NCI-H2029 treated with DMSO at 0.1 percent for 48 hours (cell line): ENCODE measurements around the gene ERICH4.
"Not testable (repeated sequence)": the region's sequence is repeated elsewhere in the genome, so short reads cannot be mapped to it uniquely, and the experiment has no call there.

Source experiments
- DNase-seq: peaks from one replicate; lab custom pipeline; 2025; lab: John Stamatoyannopoulos, UW

ERICH4 gene

DNA sequence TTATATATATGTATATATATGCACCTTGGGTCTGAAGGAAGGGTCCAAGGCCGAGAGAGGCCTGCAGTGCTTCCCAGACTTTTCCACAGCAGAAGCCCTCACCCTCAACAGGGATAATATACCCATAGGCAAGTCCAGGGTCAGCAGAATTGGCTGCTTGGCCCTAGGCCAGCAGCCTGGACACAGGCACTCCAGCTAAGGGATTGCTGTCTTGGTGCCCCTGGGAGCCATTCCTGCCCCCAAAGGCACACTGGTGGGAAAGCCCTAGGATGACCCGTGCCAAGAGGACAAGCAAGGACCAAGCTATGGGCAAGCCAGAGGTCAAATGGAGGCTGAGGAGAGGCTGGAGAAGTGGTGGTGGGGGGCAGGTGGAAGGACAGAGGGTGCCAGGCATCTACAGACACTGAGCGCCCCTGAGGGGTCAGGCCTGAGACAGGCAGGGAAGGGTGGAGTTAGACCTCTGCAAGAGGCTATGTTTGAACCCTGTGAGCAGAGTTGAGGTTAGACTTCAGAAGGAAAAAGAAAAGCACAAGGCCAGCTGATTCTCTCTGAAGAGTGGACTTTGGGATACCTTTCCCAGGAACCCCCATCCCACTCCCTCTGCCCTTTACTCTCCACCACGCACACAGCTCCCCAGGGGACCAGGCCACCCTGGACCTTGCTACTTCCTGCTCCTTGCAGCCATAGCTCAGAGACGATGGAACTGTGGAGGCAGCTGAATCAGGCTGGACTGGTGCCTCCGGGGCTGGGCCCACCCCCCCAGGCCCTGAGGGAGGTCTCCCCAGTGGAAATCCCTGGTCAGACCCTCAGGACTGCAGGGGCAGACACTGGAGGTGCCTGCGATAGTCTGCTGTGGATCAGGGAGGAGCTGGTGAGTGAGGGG lies at the start of gene ERICH4:
TSS of gene ERICH4 (plus strand) at position 684 of the 883 bp plus-strand sequence. CDS start at position 698, 14 bp downstream.
- no peak for DNase-seq

DNA sequence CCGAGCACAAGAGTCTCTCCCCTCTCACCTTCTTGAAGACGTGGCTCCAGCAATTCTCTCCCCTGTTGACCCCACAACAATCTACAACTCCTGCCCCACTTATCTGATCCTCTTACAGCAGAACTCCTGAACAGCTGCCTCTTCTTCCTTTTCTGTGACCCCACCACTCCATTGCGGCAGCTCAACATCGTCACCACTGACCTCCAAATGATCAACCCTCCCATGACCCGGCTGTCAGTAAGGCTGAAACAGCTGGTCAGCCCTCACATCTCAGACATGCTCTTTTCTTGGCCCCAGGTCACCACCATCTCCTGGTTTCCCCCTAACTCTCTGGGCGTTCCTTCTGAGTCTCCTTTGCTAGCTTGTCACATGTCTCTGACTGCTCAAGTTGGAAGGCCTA lies 47.6 kb upstream of the ERICH4 start:
- DNase-seq: no peak

GRCh38 chr19:41397086-41398049 lies 45.6 kb upstream of the ERICH4 start, which contains the start of the genes BCKDHA and EXOSC5:
Gene BCKDHA, plus strand, starts transcription at chr19:41397818. Its CDS starts 10 bp downstream, at chr19:41397828.
Gene EXOSC5, minus strand, starts transcription at chr19:41397359. Its CDS starts 31 bp downstream, at chr19:41397328.
- DNase-seq: peak; percentile 99

- DNase-seq: no peak
Observed at GRCh38 chr19:41398050-41398418, 44.9 kb upstream of the ERICH4 start.

DNA sequence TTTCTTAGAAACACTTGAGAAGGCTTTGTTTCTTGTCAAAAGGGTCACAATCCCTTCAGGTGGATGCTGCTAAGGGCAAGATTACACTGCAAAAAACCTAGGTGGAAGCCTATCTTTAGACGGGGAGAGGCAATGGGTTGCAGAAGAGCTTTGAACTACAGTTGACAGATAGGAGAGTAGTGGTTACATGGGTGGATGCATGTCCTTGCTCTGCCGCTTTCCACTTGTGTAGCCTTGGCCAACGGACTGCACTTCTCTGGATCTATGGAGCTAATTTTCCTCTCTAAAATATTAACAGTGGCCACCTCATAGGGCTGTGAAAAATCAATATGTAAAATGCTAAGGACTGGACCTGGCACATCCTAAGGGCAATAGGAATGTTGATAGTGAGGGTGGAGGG lies 44.4 kb upstream of the ERICH4 start:
- DNase-seq: no peak

DNA sequence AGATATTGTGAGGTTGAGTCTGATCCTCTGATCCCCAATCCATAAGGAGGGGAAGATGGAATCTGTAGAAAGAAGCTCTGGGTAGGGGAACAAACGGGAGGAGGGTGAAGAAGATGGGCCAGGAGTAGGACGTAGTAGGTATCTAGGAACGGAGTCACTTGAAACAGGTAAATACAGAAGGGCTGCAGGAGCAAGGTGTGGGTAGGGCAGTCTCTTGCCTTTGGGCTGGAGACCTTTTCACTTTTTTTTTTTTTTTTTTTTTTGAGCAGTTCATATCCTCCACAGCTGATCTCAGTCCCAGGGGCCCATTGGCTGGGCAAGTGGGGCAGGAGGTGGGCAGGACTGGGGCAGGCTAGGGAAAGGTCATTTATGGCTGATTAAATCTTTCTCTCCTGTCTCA lies 43.9 kb upstream of the ERICH4 start:
- DNase-seq: no peak

DNA sequence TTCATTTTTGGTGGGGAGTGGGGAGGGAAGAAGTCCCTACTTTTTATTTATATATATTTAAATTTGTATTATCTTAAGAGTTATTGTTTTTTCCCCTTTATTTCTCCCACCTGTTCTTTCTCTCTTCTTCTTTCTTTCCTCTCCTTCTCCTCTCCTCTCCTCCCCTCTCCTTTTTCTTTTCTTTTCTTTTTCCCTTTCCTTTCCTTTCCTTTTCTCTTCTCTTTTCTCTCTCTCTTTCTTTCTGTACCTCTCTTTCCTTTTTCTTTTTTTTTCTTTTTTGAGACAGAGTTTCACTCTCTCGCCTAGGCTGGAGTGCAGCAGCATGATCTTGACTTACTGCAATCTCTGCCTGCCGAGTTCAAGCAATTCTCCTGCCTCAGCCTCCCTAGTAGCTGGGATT lies 43.4 kb upstream of the ERICH4 start:
- no peak for DNase-seq

DNA sequence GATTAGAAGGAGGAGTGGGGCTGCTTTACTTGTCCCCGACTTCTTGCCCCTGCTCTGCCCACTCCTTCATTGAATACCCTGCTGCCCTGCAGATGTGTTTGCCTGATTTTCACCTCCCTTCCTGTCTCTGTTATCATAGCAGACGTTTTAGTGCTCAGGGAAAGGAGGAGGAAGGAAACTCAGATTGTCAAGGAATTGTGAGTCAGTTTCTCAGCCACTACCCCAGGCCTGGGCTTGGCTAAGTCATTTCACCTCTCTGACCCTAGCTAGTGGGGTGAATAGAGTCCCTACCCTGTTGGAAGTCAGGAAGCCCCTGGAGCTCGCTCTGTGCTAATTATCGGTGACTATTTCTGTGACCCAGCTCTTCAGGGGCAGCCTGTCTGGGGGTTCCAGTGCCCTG lies 41.5 kb upstream of the ERICH4 start:
- no peak for DNase-seq

GRCh38 chr19:41402010-41402409 lies 40.9 kb upstream of the ERICH4 start:
- DNase-seq: no peak

- peak; percentile 25 for DNase-seq
Observed at GRCh38 chr19:41403181-41403970, 39.6 kb upstream of the ERICH4 start.

DNA sequence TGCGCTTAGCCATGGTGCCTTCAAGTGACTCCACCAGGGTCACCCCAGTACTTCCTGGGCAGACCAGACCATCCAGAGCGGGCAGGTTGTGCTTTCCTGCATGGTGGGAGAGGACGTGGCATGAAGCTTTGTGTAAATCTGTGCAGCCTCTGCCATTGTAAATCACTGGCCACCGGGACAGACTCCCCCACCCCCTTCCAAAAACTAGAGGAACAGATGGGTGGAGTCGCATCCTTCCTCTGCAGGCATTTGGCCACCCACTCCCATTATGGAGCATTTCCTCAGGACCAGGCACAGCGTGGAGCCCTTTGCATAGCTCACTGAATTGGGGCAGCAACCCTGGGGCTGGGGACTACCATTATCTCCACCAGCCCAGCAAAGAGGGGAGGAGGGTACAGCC lies 37.2 kb upstream of the ERICH4 start:
- DNase-seq: no peak

GRCh38 chr19:41407271-41407670 lies 35.7 kb upstream of the ERICH4 start:
- peak; percentile 32 for DNase-seq

DNA sequence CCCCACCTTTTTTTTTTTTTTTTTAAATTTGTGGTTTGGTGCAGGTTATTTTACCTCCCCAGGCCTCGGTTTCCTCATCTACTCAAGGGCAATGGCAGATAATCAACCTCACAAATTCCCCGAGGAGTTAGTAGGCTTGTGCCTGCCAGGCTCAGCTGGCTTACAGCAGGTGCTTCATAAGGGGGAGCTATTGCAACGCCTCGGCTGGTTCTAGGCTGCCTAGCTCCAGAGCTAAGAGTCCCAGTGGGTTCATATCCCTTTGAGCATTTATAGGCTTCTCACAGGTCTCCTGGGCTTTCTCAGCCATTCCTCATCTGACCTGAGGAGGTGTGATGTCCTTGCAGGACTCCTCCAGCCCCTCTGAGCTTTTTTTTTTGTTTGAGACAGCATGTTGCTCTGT lies 34.7 kb upstream of the ERICH4 start:
- no peak for DNase-seq

DNA sequence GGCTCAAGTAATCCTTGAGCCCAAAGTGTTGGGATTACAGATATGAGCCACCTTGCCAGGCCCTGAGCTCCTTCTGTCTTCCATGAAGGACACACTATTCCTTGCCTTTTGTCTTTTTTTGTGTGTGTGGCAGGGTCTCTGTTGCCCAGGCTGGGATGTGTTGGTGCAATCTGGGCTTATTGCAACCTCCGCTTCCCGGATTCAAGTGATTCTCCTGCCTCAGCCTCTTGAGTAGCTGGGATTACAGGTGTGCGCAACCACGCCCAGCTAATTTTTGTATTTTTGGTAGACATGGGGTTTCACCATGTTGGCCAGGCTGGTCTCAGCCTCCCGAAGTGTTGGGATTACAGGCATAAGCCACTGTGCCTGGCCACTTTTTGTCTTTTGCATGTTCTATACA lies 34.1 kb upstream of the ERICH4 start:
- DNase-seq: not testable (repeated sequence)

- peak; percentile 60 for DNase-seq
Observed at GRCh38 chr19:41409288-41409687, 33.7 kb upstream of the ERICH4 start.

GRCh38 chr19:41410336-41411054 lies 32.5 kb upstream of the ERICH4 start:
- no peak for DNase-seq

DNA sequence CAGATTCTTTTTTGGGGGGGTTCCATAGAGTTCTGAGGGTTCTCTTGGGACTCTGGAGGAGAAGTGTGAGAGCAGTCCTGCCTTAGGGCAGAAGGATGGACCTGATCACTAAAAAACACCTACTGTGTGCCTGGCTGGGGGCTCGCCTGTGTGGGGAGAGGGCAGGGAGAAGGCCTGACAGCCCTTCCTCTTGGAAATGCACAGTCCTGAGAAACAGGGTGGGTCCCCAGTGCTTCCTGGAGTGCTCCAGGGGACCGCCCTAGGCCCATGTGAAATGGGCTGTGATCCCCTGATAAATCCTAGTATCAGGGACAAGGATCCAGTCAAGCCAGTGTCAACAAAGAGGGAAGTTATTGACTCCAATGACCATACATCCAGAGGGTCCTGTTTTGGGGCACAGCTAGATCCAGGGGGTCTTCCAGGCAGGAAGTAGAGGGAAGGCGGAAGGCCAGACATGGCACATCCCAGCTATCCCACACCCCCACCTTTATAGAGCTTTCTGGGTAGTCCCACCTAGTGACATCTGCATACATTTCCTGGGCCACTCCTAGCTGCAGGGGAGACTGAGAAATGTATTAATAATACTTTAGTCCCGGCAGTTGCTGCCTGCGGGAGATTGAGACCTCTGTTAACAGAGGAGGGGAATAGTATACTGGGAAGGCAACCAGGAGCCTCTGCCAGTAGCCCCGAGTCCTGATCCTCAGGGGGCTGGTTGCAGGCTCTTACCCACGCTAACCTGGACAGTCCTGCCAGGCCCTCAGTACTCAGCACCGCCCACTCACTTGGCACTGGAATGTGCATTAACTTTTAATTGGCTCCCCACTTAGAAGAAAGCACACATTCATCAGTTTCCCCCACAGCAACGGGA lies 31.6 kb upstream of the ERICH4 start:
- no peak for DNase-seq

DNA sequence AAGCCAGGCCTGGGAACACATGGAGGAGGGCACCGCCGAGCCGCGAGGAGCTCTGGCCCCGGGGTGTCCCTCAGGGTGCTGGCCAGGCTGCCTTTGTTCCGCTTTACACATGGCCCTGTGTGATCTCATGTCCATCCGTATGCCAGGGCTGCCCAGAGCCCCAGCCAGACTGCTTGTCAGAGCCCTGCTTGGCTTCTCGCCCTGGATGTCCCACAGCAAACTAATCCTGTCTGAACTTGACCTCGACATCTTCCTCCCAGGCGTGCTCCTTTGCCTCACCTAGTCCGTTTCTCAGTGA lies 31.0 kb upstream of the ERICH4 start:
- no peak for DNase-seq

DNA sequence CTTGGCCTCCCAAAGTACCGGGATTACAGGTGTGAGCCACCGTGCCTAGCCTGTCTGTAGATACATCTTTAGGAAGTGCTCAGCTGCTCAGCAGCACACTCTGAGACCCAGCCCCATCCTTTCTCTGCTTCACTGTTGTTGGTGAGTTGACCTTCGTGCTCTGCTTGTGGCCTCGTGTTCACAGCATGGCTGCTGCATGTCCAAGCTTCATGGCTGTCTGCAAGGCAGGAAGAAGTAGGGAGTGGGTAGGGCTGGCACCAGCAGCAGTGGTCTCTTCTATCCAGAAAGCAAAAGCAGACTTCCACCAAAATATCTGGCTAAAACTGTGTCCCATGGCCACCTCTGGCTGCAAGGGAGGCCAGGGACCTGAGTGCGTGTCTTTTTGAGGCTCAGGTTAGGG lies 30.0 kb upstream of the ERICH4 start:
- no peak for DNase-seq

DNA sequence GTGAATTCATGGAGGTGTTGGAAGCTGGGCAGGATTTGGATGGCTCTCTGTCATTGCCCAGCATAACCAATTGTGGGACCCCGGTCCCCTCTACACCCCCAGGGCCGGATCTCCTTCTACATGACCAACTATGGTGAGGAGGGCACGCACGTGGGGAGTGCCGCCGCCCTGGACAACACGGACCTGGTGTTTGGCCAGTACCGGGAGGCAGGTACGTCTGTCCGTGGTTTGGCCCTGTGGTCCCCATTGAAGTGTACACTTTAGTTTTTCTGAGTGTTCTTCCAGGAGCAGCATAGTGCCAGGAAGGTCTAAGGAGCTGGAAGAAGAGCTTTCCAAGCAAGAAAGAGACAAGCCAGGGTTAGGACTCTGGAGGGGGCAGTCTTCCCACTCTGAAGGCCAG lies 29.0 kb upstream of the ERICH4 start:
- DNase-seq: no peak
